GM12891 (cell line): Measurements from ENCODE around the gene ST14.

Experiments used
- PAX5 ChIP-seq: IDR thresholded peaks from 2 replicates; pipeline ENCODE4 v1.6.1; 2011; ENCODE audit warnings: low read length, moderate library complexity, mild to moderate bottlenecking; ENCODE audit not compliant: insufficient read depth, severe bottlenecking
- POLR2A ChIP-seq: IDR thresholded peaks from 2 replicates; pipeline ENCODE4 v1.6.1; 2011; ENCODE audit warnings: low read depth, low read length, control low read depth
- POLR2AphosphoS5 ChIP-seq: IDR thresholded peaks from 2 replicates; pipeline ENCODE4 v1.6.1; 2011; ENCODE audit warnings: low read depth, low read length, control low read depth

DNA sequence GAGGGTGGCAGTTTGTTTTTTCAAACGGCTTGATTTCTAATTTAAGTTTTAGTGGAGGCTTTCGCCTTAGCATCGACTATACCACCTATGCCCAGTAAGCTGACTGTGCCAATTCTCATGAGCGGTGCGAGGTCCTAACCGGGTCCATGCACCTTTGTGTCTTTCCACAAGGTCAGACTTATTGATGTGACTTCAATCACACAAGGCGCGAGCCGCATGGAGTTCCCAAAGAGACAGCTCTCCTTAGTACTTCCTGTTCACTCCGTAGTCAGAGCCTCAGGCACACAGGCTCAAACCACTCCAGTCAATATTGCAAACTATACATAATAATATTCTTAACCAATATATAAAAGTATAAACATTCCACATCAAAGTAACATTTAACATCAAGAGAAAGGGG is 18.2 kb downstream of the ST14 start:
- TF ChIP-seq POLR2A (no peak), PAX5 (no peak), POLR2AphosphoS5 (no peak)
